NCI-H2107 treated with DMSO at 0.1 percent for 48 hours (cell line): Measurements from ENCODE around the gene CAMK1D.

Experiments
- DNase-seq: peaks from one replicate; lab custom pipeline; 2025; ENCODE audit not compliant: unreplicated experiment; lab: John Stamatoyannopoulos, UW

Gene CAMK1D

GRCh38 chr10:12780634-12781601 lies 431.6 kb downstream of the CAMK1D start:
- DNase-seq = no peak

- no peak for DNase-seq
Observed at GRCh38 chr10:12781976-12782375, 432.6 kb downstream of the CAMK1D start.

- DNase-seq = no peak
Observed at GRCh38 chr10:12782537-12782936, 433.2 kb downstream of the CAMK1D start.

GRCh38 chr10:12783293-12783692 lies 433.9 kb downstream of the CAMK1D start:
- no peak for DNase-seq

GRCh38 chr10:12784646-12785045 lies 435.3 kb downstream of the CAMK1D start:
- no peak for DNase-seq

- no peak for DNase-seq
Observed at GRCh38 chr10:12785415-12785831, 436.1 kb downstream of the CAMK1D start.

- DNase-seq = no peak
Observed at GRCh38 chr10:12787297-12787696, 437.9 kb downstream of the CAMK1D start.

GRCh38 chr10:12788277-12788676 lies 438.9 kb downstream of the CAMK1D start:
- DNase-seq = no peak

- no peak for DNase-seq
Observed at GRCh38 chr10:12790270-12790669, 440.9 kb downstream of the CAMK1D start.

GRCh38 chr10:12791728-12792127 lies 442.4 kb downstream of the CAMK1D start:
- no peak for DNase-seq

GRCh38 chr10:12792889-12793556 lies 443.7 kb downstream of the CAMK1D start:
- no peak for DNase-seq

GRCh38 chr10:12795315-12796110 lies 446.2 kb downstream of the CAMK1D start:
- no peak for DNase-seq

GRCh38 chr10:12796401-12797160 lies 447.2 kb downstream of the CAMK1D start:
- no peak for DNase-seq

- DNase-seq = peak; percentile 10
Observed at GRCh38 chr10:12797471-12798262, 448.3 kb downstream of the CAMK1D start.

GRCh38 chr10:12799144-12799543 lies 449.8 kb downstream of the CAMK1D start:
- DNase-seq = no peak

GRCh38 chr10:12799714-12800113 lies 450.4 kb downstream of the CAMK1D start:
- no peak for DNase-seq

- DNase-seq = no peak
Observed at GRCh38 chr10:12800302-12800701, 451.0 kb downstream of the CAMK1D start.

- no peak for DNase-seq
Observed at GRCh38 chr10:12801214-12802087, 452.1 kb downstream of the CAMK1D start.

- DNase-seq = no peak
Observed at GRCh38 chr10:12803776-12804175, 454.4 kb downstream of the CAMK1D start.
